NCI-H2196 treated with DMSO at 0.1 percent for 48 hours (cell line): ENCODE results near the gene LRRC28.

ENCODE experiments used
- DNase-seq: peaks from one replicate; lab custom pipeline; 2025; ENCODE audit not compliant: unreplicated experiment; lab: John Stamatoyannopoulos, UW

The LRRC28 gene

GRCh38 chr15:99305761-99306505 lies 54.7 kb downstream of the LRRC28 start:
- DNase-seq: no peak

DNA sequence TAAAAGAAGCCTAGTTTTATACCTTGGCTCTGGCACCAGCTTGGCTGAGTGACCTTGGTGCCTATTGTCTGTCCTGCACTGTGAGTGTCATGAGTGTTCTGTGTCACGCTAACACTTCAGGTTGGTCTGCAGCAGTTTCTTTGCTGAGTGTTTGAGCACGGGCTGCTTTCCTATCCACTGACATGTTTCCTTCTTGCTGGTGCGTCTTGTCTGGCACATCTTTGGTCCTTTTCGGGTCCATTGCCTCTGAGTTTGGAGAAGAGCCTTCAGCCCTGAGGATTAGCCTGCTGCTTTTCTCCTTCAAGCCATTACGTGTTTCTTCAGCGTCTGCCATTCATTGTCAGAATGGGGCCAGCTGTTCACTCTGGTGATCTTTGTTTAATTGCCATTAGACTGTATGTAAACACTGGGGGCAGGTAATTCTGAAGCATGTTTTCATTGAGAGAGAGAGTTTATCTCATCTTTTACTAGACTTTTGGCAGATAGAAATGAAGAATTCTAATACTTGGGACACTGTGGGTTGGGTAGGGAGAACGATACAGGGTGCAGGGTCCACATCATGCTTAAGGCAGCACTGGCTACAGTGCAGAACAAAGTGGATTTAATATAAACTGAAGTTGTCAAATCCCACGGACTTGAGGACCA lies 55.5 kb downstream of the LRRC28 start:
- no peak for DNase-seq

- DNase-seq: no peak
Observed at GRCh38 chr15:99307735-99308134, 56.5 kb downstream of the LRRC28 start.

- no peak for DNase-seq
Observed at GRCh38 chr15:99310745-99311144, 59.5 kb downstream of the LRRC28 start.

GRCh38 chr15:99312228-99312627 lies 60.9 kb downstream of the LRRC28 start:
- no peak for DNase-seq

DNA sequence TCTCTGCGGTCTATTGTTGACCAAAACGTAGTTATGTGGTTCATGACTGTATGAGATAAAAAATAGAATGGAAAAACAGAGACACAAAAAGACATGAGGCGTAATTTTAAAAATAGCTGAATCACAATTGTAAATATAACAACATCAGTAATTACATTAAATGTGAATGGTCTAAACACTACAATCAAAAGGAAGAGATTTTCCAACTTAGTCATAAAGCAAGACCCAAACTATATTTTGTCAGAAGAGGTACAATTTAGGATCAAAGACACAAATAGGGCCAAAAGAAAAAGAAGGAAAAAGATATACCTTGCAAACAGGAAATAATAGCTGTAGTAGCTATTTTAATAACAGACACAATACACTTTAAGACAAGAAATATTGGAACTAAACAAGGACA lies 61.5 kb downstream of the LRRC28 start:
- DNase-seq: no peak

DNA sequence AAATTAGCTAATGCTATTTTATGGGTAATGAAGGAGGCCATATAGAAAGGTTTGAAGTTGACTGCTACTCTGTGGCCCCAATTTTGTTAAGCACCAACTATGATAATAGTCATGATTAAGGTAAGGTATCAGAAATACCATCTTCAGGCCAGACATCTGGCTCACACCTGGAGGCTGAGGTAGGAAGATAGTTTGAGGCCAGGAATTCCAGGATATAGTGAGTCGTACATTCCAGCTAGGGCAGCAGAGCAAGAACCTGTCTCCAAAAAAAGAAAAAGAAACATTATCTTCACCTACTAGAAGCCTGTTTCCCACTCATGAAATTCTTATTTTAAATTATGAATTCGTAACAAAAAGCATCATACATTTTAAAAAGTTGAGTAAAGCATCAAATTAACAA lies 64.4 kb downstream of the LRRC28 start:
- DNase-seq: no peak

DNA sequence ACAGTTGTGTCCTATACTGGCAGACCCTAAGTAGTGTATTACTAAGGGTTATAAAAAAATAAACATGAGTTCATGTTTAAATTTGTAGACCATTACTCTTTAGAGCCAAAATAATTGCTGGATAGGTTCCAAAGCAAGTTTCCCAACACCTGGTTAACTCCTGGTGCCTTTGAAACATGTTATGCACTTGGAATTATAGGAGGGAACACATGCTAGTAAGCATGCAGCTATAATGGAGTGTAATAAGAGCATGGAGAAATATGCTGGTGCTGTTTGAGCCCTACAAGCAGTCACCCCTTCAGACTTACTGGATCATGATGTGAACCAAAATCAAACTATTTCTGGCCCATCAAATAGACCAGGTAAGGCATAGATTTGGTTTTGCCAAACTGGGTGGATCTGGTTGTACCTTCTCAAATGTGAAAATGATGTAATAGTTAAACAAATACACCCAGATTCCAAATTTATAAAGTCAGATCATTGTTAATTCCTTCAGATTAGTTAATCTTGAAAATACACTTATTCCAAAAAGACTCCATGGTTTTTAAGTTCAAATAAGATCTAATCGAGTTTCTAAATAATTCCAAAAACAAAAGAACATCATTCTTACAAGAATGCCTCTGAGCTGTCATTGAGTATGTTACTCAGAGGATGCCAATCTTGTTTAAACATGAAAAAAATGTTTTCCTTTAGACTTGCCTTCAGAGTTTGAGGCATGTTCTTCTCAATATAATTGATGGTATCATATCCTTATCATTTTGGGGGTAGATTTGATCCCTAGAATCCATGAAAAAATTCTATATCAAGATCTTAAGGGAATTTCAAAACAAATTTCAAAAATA lies 69.3 kb downstream of the LRRC28 start:
- no peak for DNase-seq

DNA sequence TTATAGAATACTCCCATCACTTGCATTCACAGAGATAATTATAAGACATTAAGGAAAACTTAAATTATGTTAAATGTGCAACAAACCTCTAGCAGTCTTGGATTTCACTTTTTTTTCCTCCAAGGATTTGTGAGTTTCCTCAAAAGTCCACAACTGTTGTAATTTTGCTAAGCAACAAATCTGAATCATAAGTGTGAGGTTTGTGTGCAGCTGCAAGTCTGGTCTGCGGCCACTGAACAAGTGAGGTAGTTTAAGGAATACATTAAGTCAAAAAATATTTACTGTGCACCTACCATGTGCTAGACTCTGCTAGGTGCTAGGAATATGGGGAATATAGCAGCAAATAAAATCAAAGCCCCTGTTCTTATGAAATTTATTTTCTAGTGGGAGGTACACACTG lies 70.2 kb downstream of the LRRC28 start:
- DNase-seq: no peak

GRCh38 chr15:99322643-99323405 lies 71.5 kb downstream of the LRRC28 start:
- DNase-seq: no peak

DNA sequence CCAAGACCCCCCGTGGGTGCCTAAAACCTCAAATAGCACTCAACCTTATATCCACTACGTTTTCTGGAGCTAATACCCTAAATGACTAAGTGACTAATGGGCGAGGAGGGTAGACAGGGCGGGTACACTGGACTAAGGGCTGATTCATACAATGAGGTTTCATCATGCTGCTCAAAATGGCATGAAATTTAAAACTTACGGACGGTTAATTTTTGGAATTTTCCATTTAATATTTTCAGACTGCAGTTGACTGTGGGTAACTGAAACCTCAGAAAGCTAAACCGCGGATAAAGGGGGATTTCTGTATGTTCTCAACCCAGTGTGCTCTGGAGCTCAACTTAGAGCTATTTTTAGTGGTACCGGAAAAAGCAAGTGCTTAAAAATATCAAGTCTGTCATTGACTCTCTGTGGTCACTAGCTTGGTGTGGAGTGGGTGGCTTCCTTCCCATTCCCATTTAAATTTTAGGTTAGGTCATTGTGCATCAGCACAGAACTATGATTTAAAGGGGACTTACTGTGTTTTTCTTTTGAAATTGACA lies 72.9 kb downstream of the LRRC28 start:
- DNase-seq: no peak

- no peak for DNase-seq
Observed at GRCh38 chr15:99324700-99325099, 73.4 kb downstream of the LRRC28 start.

- no peak for DNase-seq
Observed at GRCh38 chr15:99326235-99326634, 75.0 kb downstream of the LRRC28 start.

GRCh38 chr15:99328106-99329072 lies 77.1 kb downstream of the LRRC28 start:
- DNase-seq: no peak

DNA sequence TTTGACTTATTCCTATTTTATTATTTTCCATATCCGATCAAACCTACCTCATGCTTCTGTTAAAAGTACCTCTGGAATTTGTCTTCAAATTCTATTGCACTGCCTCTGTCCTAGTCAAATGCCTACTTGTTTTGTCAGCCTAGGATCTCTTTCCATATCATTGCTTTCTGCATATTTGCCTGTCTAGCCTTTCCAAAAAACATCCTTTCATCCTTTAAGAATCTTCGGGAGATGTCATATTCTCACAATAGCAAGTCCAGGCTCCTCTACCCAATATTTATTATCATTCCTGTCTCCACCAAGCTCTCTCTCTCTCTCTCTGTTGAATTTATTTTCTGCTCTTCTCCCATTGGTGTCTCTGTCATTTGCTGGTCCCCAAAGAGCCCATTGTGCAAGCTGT lies 80.1 kb downstream of the LRRC28 start:
- no peak for DNase-seq

GRCh38 chr15:99333413-99333812 lies 82.1 kb downstream of the LRRC28 start:
- no peak for DNase-seq

GRCh38 chr15:99333981-99334380 lies 82.7 kb downstream of the LRRC28 start:
- no peak for DNase-seq

DNA sequence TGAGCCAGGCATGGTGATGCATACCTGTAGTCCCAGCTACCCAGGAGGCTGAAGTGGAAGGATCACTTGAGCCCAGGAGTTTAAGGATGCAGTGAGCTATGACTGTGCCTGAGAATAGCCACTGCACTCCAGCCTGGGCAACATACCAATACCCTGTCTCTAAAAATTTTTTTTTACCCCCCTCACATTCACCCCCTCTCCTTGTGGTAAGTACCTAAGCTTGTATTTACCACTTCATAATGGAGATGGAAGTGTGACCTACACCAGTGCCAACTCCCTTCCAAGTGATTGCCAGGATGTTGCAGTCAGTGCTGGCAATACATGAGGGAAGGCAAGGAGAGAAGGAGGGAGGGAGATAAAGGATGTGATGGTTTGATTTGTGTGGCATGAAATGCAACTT lies 84.2 kb downstream of the LRRC28 start:
- DNase-seq: no peak

DNA sequence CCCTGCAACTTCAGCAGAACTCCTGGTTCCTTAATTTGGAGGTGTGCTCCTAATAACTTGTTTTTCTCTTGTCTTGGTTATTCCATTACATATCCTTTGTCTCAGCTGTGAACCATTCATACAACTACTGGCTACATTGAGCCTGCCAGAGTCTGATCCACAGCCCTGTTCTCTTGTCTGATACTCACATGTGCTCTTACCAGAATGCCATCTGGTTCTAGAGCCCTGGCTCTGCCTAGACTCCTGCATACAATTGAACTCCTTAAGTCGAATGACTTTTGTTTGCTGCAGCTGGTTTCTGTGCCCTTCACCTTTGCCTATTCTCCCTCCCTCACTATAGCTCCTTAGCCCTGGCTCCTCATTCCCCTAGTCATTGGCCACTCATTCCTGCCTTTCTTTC lies 85.5 kb downstream of the LRRC28 start:
- no peak for DNase-seq

- no peak for DNase-seq
Observed at GRCh38 chr15:99340347-99340746, 89.1 kb downstream of the LRRC28 start.
